GM21447 (cell line): Measurements from ENCODE around the gene FAM120A.

ENCODE experiments used
- ATAC-seq: cut with Tn5 transposase; IDR thresholded peaks from one replicate; pipeline ENCODE4 v1.9.1; 2021; ENCODE audit not compliant: unreplicated experiment

FAM120A gene

GRCh38 chr9:93447655-93448054, 3.8 kb upstream of the FAM120A start:
- ATAC-seq = no peak

- ATAC-seq = peak; percentile 16
These were observed 594 bp downstream of the FAM120A start for GRCh38 chr9:93451849-93452709.

DNA sequence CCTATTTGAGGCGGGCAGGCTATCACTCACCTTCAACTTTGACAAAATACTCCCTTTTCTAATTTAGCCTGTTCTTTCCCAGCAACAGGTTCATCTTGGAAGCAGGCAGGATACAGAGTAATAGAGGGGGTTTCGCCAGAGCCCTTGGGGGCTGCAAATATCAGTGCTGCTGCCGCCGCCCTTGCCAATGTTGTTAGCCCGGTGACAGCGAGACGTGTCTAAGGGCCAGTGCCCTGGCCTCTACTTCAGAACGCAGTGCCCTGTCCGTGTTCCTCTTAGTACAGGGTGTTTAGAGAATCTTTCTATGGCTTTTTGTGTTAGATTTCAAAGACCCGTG, 1.2 kb downstream of the FAM120A start:
- no peak for ATAC-seq

GRCh38 chr9:93453047-93453914, 1.8 kb downstream of the FAM120A start, which contains the start of gene FAM120AOS:
Gene FAM120AOS (minus strand): TSS chr9:93453581. CDS start chr9:93452709, 872 bp downstream.
- peak; percentile 56 for ATAC-seq

- ATAC-seq = no peak
These were observed 4.5 kb downstream of the FAM120A start for GRCh38 chr9:93456022-93456421.

GRCh38 chr9:93456504-93456903, 5.0 kb downstream of the FAM120A start:
- no peak for ATAC-seq

DNA sequence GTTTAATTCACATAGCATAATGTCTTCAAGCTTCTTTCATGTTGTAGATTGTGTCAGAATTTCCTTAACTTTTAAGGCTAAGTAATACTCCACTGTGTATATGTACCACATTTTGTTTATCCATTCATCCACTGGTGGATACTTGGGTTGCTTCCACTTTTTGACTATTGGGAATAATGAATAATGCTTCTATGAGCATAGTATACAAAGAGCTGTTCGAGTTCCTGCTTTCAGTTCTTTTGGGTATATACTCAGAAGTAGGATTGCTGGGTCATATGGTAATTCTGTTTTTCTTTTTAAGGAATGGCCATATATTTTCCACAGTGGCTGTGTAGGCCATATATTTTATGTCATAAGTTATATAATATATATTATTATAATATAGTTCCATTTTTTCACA, 5.5 kb downstream of the FAM120A start:
- ATAC-seq = no peak

GRCh38 chr9:93458712-93459111, 7.2 kb downstream of the FAM120A start:
- ATAC-seq = no peak

DNA sequence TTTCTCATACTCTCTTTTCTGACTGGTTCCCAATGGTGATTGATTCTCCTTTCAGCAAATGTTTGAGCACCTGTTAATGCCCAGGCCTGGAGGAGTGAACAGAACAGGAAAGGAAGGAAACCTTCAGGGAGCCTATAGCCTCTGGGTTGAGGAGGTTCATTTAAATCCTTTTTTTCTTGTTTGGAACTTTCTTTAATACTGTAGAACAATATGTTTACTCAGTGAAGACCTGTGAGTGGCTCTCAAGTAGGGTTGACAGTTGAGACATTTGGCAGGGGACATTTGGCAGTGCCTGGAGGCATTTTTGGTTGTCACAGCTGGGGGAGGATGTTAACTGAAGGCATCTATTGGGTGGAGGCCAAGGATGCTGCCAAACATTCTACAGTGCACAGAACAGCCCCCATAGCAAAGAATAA, 8.0 kb downstream of the FAM120A start:
- ATAC-seq = no peak

- no peak for ATAC-seq
These were observed 9.4 kb downstream of the FAM120A start for GRCh38 chr9:93460689-93461413.

DNA sequence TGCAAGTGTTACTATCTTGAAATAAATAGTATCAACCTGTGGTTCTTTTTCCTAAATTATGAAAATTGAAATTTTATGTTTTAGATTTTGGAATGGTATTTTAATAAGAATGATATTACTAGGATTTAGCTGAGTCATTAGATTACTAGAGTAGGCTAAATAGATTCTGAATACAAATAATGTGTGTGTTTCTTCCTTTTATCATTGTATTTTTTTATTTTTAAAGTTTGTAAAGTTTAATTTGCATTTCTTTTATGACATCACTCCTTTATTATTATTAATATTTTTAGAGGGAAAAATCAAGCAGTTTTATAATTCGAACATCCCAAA, 9.9 kb downstream of the FAM120A start:
- ATAC-seq = no peak

DNA sequence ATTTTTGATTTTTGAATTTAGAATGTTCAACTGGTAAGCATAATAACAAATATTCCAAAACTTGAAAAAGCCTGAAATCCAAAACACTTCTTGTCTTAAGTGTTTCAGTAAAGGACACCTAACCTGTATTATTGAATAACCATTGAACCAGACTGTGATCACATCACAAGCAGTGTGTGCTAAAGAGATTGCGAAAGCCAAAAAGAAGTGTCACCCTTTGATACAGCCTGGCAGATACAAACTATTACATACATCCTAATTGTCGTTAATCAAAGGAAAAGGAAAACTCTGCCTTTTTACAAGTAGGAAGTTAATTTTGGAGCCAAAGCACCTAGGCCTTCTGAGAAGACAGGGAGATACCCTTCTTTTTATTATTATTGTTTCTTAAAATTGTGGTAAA, 10.3 kb downstream of the FAM120A start:
- ATAC-seq = no peak

- no peak for ATAC-seq
These were observed 12.3 kb downstream of the FAM120A start for GRCh38 chr9:93463638-93464248.

DNA sequence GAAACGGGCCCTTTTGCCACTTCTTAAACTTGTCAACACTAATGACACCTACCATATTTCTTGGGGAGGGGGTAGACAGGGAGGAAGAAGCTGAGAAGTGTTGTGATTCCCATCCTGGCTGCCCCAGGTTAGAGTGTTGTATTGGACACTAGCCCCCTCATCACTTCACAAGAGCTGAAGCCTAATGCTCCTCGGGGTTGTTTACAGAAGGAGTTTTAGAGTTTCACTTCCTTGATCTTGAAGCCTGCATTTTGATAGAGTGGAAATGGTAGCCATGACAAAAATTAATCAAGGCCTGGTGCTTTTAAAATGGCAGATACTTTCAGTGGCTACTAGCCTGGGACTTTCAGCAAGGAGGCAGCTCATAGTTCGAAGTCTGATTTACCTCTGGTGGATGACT, 12.9 kb downstream of the FAM120A start:
- ATAC-seq = no peak

DNA sequence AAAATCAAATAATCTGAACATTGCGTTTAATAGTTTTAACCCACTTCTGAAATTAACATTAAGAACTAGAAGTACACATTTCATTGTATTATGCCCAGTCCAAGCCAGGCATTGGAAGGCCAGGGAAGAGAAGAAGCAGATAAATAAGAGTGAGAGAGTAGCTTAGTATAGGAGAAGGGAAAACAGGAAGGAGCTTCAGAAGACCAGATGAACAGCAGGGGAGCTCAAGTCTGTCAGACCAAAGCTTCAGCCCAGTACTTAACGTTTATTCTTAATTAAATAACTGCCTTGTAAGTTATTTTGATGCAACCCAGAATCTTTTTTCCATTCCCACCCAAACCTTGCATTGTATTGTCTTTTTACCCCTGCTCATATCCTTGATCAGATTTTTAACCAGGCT, 13.4 kb downstream of the FAM120A start:
- no peak for ATAC-seq

DNA sequence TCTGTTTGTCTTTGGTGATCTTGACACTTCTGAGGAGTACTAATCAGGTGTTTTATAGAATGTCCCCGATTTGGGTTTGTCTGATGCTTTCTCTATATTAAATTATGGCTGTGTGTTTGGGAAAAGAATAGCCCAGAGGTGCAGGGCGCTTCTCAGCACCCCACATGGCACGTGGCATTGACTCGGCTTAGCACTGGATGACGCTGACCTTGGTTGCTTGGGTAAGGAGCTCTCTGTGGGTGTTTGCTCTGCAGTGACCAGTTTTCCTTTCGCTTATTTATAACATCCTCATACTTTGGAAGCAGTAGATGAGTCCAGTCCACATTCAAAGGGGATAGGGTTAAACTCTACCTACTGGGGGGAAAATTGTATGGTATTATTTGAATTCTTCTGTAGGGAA, 14.4 kb downstream of the FAM120A start:
- ATAC-seq = no peak

DNA sequence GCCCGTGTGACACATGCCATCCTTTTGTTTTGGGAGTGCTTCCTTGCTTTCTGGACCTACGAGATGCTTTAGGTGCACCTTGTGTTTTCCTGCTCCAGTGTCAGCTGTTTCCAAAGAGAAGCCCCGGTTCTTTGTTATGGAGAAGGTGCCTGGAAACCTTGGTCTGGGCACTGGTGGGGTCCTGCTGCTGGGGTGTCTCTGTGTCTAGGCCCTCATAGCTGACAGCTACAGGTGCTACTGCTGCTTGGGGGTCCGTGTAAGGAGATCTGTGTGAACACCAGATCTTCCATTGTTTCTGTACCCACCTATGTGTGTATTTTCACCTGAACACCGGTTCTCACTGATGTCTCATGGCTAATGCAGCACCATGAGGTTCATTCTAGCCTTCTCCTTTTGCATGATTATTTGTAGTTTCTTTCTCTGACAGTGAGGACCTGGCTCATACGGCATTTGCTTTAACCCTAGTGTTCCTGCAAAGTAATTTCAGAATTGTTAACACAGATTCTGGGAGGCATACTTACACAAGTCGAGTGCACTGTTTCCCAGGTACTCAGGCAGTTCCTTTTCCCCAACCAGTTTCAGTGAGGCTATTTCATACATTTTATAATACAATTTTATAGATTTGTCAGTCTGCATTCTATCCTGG, 15.1 kb downstream of the FAM120A start:
- no peak for ATAC-seq

DNA sequence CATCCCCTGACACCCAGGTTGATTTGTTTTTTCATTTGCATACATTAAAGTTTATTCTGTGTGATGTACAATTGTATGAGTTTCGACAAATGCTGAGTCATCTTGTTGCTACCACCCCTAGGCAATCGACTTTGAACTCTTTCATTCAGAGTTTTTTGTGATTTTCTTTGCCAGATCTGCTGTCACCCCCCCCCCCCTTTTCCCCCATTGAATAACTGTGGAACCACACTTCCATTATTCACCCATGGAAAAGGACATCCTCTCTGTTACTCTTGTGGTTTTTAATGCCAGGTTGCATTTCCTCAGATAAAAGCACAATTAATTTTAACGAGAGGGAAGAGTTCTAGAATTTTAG, 15.6 kb downstream of the FAM120A start:
- ATAC-seq = no peak

DNA sequence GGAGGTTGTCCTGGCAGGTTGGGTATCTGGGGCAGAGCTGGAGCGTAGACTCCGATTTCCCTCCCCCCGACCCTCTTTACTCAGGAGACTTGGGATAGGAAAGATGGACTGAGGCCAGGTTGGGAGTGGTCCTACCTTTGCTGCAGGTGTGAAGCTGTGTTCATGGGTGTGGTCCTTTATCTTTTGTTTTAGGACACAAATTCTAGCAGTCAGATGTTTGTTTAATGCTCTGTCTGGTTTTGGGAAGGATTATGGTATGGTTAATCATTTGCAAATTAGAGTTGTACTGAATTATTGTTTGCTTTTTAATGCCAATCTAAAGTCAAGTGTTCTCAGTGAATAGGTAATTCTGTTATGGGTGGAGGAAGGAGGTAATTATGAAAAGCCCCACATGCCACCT, 16.0 kb downstream of the FAM120A start:
- ATAC-seq = no peak

GRCh38 chr9:93468763-93469456, 17.4 kb downstream of the FAM120A start:
- ATAC-seq = no peak
